GM23338 (cell line): Measurements from ENCODE around the gene ZNF326.

Experiments used
- STAT1 ChIP-seq: IDR thresholded peaks from one replicate; pipeline ENCODE4 v1.6.1; 2016; ENCODE audit warnings: antibody characterized with exemption; ENCODE audit not compliant: unreplicated experiment
- TF ChIP-seq, protein P1 (sequence below), 2 experiments: fragments of 200-600 bp in 1 of 2; sonication (generic) in 1 of 2; conservative IDR thresholded peaks; 2 replicates each; pipeline versions ENCODE4 v1.5.1 to v1.6.1; 2016 to 2017; ENCODE audit warnings: antibody characterized with exemption in 2 of 2, low read depth in 2 of 2, mild to moderate bottlenecking in 2 of 2, moderate library complexity in 1 of 2

DNA sequence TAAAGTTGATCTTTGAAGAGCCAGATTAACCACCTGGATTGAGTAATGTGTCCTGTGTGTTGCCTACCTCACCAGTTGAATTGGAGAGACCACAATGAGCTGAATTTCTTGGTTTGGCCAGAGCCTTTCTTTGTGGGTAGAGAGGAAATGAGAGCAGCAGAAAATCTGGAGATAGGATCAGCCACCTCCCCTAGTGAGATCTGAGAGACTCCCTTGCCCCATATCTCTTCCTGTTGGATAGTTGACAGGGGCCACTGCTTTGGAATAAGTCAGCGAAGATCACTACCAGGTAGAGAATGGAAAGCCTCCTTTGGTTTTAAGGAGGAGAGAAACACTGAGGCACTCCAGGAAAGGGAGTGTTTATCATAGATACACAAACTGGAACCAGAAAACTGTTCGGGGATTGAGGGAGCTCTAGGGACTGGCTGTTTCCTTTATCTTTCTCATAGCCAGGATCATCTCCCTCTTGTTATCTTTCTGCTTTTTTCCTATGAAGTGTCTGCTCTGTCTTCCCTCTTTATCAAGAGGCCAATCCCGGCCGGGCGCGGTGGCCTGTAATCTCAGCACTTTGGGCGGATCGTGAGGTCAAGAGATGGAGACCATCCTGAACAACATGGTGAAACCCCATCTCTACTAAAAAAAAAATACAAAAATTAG is 21.3 kb upstream of the ZNF326 start:
- TF ChIP-seq, protein P1, sequence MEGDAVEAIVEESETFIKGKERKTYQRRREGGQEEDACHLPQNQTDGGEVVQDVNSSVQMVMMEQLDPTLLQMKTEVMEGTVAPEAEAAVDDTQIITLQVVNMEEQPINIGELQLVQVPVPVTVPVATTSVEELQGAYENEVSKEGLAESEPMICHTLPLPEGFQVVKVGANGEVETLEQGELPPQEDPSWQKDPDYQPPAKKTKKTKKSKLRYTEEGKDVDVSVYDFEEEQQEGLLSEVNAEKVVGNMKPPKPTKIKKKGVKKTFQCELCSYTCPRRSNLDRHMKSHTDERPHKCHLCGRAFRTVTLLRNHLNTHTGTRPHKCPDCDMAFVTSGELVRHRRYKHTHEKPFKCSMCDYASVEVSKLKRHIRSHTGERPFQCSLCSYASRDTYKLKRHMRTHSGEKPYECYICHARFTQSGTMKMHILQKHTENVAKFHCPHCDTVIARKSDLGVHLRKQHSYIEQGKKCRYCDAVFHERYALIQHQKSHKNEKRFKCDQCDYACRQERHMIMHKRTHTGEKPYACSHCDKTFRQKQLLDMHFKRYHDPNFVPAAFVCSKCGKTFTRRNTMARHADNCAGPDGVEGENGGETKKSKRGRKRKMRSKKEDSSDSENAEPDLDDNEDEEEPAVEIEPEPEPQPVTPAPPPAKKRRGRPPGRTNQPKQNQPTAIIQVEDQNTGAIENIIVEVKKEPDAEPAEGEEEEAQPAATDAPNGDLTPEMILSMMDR (conservative IDR thresholded peaks at IDR 0.05; ENCODE audit: low read depth in 2 of 2) = no peak
- no peak for TF ChIP-seq STAT1
